Spleen (tissue), 11 donors: ENCODE measurements around the gene SERINC5. TPM values are rescaled to one million over a fixed set of nuclear protein-coding genes. Genes with fewer than 3 reads are reported as not detected.
A peak's percentile ranks its signal among the peaks of the same experiment; 100 is the strongest.
"Not testable (repeated sequence)": the region's sequence is repeated elsewhere in the genome, so short reads cannot be mapped to it uniquely, and the experiment has no call there.

Source experiments
- DNase-seq: peaks from one replicate; pipeline ENCODE4 v3.0.0-alpha.2; 2020
- H3K27ac ChIP-seq, 8 donors: fragments of 200-600 bp; sonication (generic) in 7 of 8; 1 replicate in 4 of 8; 2 replicates in 4 of 8; pipeline versions ENCODE4 v1.5.0 to v1.8.0; 2016 to 2021; ENCODE audit warnings: inconsistent platforms in 4 of 8, mild to moderate bottlenecking in 4 of 8, moderate library complexity in 1 of 8
- H3K27me3 ChIP-seq, 7 donors: fragments of 200-600 bp; sonication (generic) in 6 of 7; replicated peaks in 1 of 7; 1 replicate in 4 of 7; 2 replicates in 3 of 7; pipeline versions ENCODE4 v1.5.0 to v1.8.0; 2016 to 2021; ENCODE audit warnings: inconsistent platforms in 3 of 7, mild to moderate bottlenecking in 1 of 7
- H3K36me3 ChIP-seq, 6 donors: fragments of 200-600 bp; sonication (generic) in 5 of 6; 1 replicate in 4 of 6; 2 replicates in 2 of 6; pipeline versions ENCODE4 v1.5.0 to v1.8.0; 2016 to 2021; ENCODE audit warnings: inconsistent platforms in 2 of 6
- H3K4me1 ChIP-seq, 6 donors: fragments of 200-600 bp; sonication (generic) in 5 of 6; 1 replicate in 3 of 6; 2 replicates in 3 of 6; pipeline versions ENCODE4 v1.5.0 to v1.8.0; 2016 to 2021; ENCODE audit warnings: inconsistent platforms in 3 of 6
- H3K4me3 ChIP-seq, 8 donors: fragments of 200-600 bp; sonication (generic) in 7 of 8; 1 replicate in 4 of 8; 2 replicates in 4 of 8; pipeline versions ENCODE4 v1.5.0 to v1.8.0; 2016 to 2021; ENCODE audit warnings: inconsistent platforms in 4 of 8, mild to moderate bottlenecking in 4 of 8, moderate library complexity in 2 of 8
- H3K9me3 ChIP-seq, 8 donors: fragments of 200-600 bp; sonication (generic) in 7 of 8; 1 replicate in 4 of 8; 2 replicates in 4 of 8; pipeline versions ENCODE4 v1.5.0 to v1.8.0; 2016 to 2021; ENCODE audit warnings: inconsistent platforms in 4 of 8
- POLR2A ChIP-seq, 3 donors: fragments of 450-650 bp; IDR thresholded peaks; one replicate each; pipeline ENCODE4 v1.5.1; 2017; ENCODE audit warnings: antibody characterized with exemption in 3 of 3, mild to moderate bottlenecking in 1 of 3
- POLR2AphosphoS5 ChIP-seq, 3 donors: sonication (generic); formaldehyde crosslinking; IDR thresholded peaks; one replicate each; pipeline ENCODE4 v1.5.1; 2017; ENCODE audit warnings: antibody characterized with exemption in 3 of 3
- WGBS, 5 donors: extraction: QIAGEN DNeasy Blood & Tissue Kit in 3 of 5; methylation state at CpG; one replicate each; pipeline versions ENCODE4 v1.1.5 to v1.1.7; 2013 to 2018; 5-methylcytosine and 5-hydroxymethylcytosine counted together
- intact Hi-C: fragments of 100-400 bp; cut with DNase I; formaldehyde crosslinking; loops from one replicate; pipeline ENCODE4 v1.15.0; 2023; ENCODE audit warnings: low total_unique reads
- polyA plus RNA-seq, 3 donors: library from polyadenylated mRNA; stranded (reverse); fragments of 200-250 nt; gene quantifications; one replicate each; pipeline ENCODE4 v1.2.1, GENCODE V29; 2013
- total RNA-seq, 7 donors: library from RNA; depleted of rRNA in 3 of 7; stranded (reverse); fragments of >200 nt in 3 of 7; fragmentation: NEBNext Ultra II Directional in 4 of 7; extraction: Animal tissue kit (Norgen Biotek cat#: 25700) in 4 of 7; gene quantifications; one replicate each; pipeline versions ENCODE4 v1.1.0 to v1.2.1, GENCODE V29; 2016 to 2021
- TF ChIP-seq, protein P1 (sequence below), 11 experiments: fragments of 200-600 bp in 7 of 11; fragments of 450-650 bp in 4 of 11; sonication (generic) in 4 of 11; IDR thresholded peaks in 8 of 11; conservative IDR thresholded peaks in 3 of 11; 1 replicate in 7 of 11; 2 replicates in 4 of 11; pipeline versions ENCODE4 v1.4.0 to v1.8.0; 2016 to 2021; ENCODE audit warnings: antibody characterized with exemption in 11 of 11, inconsistent platforms in 4 of 11, mild to moderate bottlenecking in 1 of 11
- donor health status: healthy with polysubstance abuse.
- donor health status: DM: no; HTN: no; CAD: no; lungs with moderate emphysema.
- donor health status: DM: no; HTN: no; CAD: no.
- donor health status: Bipolar disorder and iron deficiency.
- donor health status: healthy.
- donor health status: DM: no; HTN: no; CAD: no.
- donor health status: DM: yes; HTN: yes; CAD: no.

Gene SERINC5
- total and polyA plus RNA-seq, 10 donors: 1.5 to 29.8 (median 21.2) TPM

DNA sequence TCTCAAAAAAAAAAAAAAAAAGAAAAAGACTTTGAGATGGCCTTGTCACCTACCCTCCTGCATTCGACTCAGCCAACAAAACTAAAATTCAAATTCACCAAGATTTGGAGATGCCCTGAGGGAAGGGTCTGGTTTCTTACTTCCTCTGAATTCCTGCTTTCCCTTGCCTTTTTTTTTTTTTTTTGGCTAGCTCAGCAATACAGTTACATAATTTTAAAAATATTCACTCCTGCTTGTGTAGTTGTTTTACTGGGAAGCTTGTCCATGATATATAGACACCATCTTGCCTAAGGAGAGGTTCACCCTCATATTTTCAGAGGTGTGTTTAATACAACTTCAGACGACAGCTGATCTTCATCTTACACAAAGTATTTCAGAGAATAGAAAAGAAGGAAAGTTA is 21.3 kb upstream of the SERINC5 start:
- Histone ChIP-seq H3K9me3 (no peaks in the 10 kb centered on the region), H3K27ac (no peak overlapping the region), H3K36me3 (no peaks in the 10 kb centered on the region), H3K27me3 (no peaks in the 10 kb centered on the region), H3K4me3 (no peak overlapping the region), H3K4me1 (no peaks in the 10 kb centered on the region)
- TF ChIP-seq, protein P1, sequence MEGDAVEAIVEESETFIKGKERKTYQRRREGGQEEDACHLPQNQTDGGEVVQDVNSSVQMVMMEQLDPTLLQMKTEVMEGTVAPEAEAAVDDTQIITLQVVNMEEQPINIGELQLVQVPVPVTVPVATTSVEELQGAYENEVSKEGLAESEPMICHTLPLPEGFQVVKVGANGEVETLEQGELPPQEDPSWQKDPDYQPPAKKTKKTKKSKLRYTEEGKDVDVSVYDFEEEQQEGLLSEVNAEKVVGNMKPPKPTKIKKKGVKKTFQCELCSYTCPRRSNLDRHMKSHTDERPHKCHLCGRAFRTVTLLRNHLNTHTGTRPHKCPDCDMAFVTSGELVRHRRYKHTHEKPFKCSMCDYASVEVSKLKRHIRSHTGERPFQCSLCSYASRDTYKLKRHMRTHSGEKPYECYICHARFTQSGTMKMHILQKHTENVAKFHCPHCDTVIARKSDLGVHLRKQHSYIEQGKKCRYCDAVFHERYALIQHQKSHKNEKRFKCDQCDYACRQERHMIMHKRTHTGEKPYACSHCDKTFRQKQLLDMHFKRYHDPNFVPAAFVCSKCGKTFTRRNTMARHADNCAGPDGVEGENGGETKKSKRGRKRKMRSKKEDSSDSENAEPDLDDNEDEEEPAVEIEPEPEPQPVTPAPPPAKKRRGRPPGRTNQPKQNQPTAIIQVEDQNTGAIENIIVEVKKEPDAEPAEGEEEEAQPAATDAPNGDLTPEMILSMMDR (IDR thresholded peaks at IDR 0.05 in 8 of 11, conservative IDR thresholded peaks at IDR 0.05 in 3 of 11): no peak
- TF ChIP-seq POLR2AphosphoS5 (IDR thresholded peaks at IDR 0.05) (no peak), POLR2A (IDR thresholded peaks at IDR 0.05) (no peak)
- WGBS, 5 donors: 52 to 77% (median 76%) methylated on average over 2 of the region's 2 CpGs
- intact Hi-C loops: no loop called here
- no peak for DNase-seq

DNA sequence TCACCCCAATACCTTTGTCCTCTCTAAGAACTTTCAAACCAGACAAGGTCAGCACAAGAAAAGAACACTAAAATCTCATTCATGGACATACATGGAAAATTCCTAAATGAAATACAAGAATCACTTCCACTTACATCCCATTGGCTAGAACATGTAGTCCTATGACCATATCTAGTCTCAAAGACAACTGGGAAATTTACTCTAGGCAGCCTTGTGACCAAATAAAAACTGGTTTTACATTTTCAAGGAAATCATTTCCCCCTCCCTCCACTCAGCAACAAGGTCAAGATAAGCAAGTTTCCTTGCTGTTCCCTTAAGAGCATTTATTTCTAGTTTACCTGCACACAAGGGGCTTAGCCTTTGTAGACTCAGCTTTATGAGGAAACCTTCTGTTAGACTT is 20.3 kb upstream of the SERINC5 start:
- no peak for TF ChIP-seq POLR2AphosphoS5 (IDR thresholded peaks at IDR 0.05)
- no peak for TF ChIP-seq POLR2A (IDR thresholded peaks at IDR 0.05)
- TF ChIP-seq, protein P1 (IDR thresholded peaks at IDR 0.05 in 8 of 11, conservative IDR thresholded peaks at IDR 0.05 in 3 of 11): no peak
- Histone ChIP-seq H3K36me3 (no peaks in the 10 kb centered on the region), H3K27ac (no peak overlapping the region), H3K4me3 (no peak overlapping the region), H3K9me3 (no peaks in the 10 kb centered on the region), H3K27me3 (no peaks in the 10 kb centered on the region), H3K4me1 (no peaks in the 10 kb centered on the region)
- DNase-seq: no peak
- intact Hi-C loops: no loop called here

DNA sequence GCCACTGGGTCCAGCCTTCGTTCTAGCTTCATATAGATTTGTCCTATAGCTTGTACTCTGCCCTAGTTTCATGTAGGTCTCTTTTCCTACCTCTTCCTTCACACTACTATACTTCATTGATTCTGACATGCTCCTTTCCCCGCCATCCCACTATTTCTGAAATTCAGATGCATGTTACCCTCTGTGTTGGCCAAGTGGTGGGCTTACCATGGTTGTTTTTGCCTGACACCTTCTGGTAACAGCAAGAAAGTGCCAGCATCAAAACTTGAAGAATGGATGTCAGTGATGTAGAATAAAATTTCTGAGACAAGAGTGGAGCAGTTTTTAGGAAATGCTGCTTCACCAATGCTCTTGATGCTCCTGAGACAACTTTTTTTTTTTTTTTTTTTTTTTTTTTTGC is 19.5 kb upstream of the SERINC5 start:
- DNase-seq: no peak
- TF ChIP-seq, protein P1 (IDR thresholded peaks at IDR 0.05 in 8 of 11, conservative IDR thresholded peaks at IDR 0.05 in 3 of 11): peak in 7 of 11 experiments; percentile 9 to 52 (median 35)
- TF ChIP-seq POLR2A (IDR thresholded peaks at IDR 0.05) (no peak), POLR2AphosphoS5 (IDR thresholded peaks at IDR 0.05) (no peak)
- H3K4me3 ChIP-seq: no peak overlapping the region
- no peak overlapping the region for H3K27ac ChIP-seq
- no peaks in the 10 kb centered on the region for H3K27me3 ChIP-seq
- no peaks in the 10 kb centered on the region for H3K9me3 ChIP-seq
- WGBS, 5 donors: 68 to 83% (median 75%) methylated on average over 2 of the region's 2 CpGs
- H3K36me3 ChIP-seq: no peaks in the 10 kb centered on the region
- H3K4me1 ChIP-seq: peaks cover 0 to 5% (median 0%) of the 10 kb centered on the region in 6 donors
- intact Hi-C loops: no loop called here

DNA sequence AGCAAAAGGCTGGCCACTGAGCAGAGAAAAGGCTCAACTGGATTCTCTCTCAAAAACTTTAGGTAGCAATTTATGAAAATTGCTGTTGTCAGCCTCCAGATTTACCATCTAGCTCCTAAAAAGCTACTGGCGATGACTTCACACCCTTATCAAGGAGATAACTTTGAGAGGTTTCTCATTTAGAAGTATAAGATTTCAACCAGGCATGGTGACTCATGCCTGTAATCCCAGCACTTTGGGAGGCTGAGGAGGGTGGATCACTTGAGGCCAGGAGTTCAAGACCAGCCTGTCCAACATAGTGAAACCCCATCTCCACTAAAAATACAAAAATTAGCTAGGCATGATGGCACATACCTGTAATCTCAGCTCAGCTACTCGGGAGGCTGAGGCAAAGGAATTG is 14.7 kb upstream of the SERINC5 start:
- H3K27me3 ChIP-seq: not testable (repeated sequence)
- 88 to 100% (median 94%) methylated on average over 2 of the region's 2 CpGs for WGBS, 5 donors

DNA sequence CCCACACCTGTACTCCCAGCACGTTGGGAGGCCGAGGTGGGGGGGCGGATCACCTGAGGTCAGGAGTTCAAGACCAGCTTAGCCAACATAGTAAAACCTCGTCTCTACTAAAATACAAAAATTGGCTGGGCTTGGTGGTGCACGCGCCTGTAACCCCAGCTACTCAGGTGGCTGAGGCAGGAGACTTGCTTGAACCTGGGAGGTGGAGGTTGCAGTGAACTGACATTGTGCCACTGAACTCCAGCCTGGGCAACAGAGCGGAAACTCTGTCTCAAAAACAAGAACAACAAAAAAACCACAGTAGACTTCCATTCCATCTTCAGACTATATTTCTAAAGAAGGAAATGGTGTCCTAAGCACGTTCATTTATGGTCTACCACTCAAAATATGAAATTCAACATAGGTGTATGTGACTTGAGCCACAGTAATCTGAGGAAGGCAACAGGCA is 14.2 kb upstream of the SERINC5 start:
- intact Hi-C loops: no loop called here
- Histone ChIP-seq H3K4me3 (no peak overlapping the region), H3K27me3 (no peaks in the 10 kb centered on the region), H3K4me1 (peaks cover 0 to 22% (median 0%) of the 10 kb centered on the region in 6 donors), H3K9me3 (no peaks in the 10 kb centered on the region), H3K27ac (peak overlapping the region in 5 of 8 donors; percentile 16 to 54 (median 46)), H3K36me3 (no peaks in the 10 kb centered on the region)
- DNase-seq: no peak
- TF ChIP-seq, protein P1 (IDR thresholded peaks at IDR 0.05 in 8 of 11, conservative IDR thresholded peaks at IDR 0.05 in 3 of 11): no peak
- TF ChIP-seq POLR2AphosphoS5 (IDR thresholded peaks at IDR 0.05) (no peak), POLR2A (IDR thresholded peaks at IDR 0.05) (no peak)
- 66 to 77% (median 72%) methylated on average over 8 of the region's 8 CpGs for WGBS, 5 donors

More for the DNA sequence above, 14.7 kb upstream of the SERINC5 start:
- DNase-seq, H3K4me3 ChIP-seq, intact Hi-C loops, H3K9me3 ChIP-seq, H3K36me3 ChIP-seq: not testable (repeated sequence)
- H3K4me1 ChIP-seq: peaks cover 0 to 22% (median 0%) of the 10 kb centered on the region in 6 donors
- H3K27ac ChIP-seq: peak overlapping the region in 5 of 8 donors; percentile 16 to 54 (median 46)
